SJCRH30 (cell line): Measurements from ENCODE around the gene ZNF143. TPM values are rescaled to one million over a fixed set of nuclear protein-coding genes. Genes with fewer than 3 reads are reported as not detected.

ENCODE experiments used
- DNase-seq, 2 experiments: peaks; one replicate each; pipeline ENCODE4 v3.0.0-alpha.2; 2015 to 2020
- H3K27ac ChIP-seq: fragments of 250-450 bp; sonication (Bioruptor Pico); 2 replicates; pipeline ENCODE4 v1.5.1; 2020; ENCODE audit warnings: mild to moderate bottlenecking, moderate library complexity
- H3K27me3 ChIP-seq: fragments of 250-450 bp; sonication (Bioruptor Pico); 2 replicates; pipeline ENCODE4 v1.5.1; 2020; ENCODE audit warnings: mild to moderate bottlenecking, moderate library complexity
- H3K36me3 ChIP-seq: fragments of 250-450 bp; sonication (Bioruptor Pico); 2 replicates; pipeline ENCODE4 v1.5.1; 2020; ENCODE audit warnings: mild to moderate bottlenecking, moderate library complexity
- H3K4me1 ChIP-seq: fragments of 250-450 bp; sonication (Bioruptor Pico); 2 replicates; pipeline ENCODE4 v1.5.1; 2020; ENCODE audit warnings: mild to moderate bottlenecking, moderate library complexity
- H3K4me3 ChIP-seq: fragments of 250-450 bp; sonication (Bioruptor Pico); 2 replicates; pipeline ENCODE4 v1.5.1; 2020; ENCODE audit warnings: mild to moderate bottlenecking, moderate library complexity
- H3K9me3 ChIP-seq: fragments of 250-450 bp; sonication (Bioruptor Pico); replicated peaks from 2 replicates; pipeline ENCODE4 v1.5.1; 2020; ENCODE audit warnings: mild to moderate bottlenecking, moderate library complexity
- total RNA-seq: library from RNA; depleted of rRNA; stranded (reverse); fragments of >200 nt; shearing (Covaris generic); gene quantifications from 2 replicates; pipeline ENCODE4 v1.2.3, GENCODE V29; 2014; rRNA removed

ZNF143 gene
- total RNA-seq, 1 experiment from 2014 or later: 25.5 TPM

DNA sequence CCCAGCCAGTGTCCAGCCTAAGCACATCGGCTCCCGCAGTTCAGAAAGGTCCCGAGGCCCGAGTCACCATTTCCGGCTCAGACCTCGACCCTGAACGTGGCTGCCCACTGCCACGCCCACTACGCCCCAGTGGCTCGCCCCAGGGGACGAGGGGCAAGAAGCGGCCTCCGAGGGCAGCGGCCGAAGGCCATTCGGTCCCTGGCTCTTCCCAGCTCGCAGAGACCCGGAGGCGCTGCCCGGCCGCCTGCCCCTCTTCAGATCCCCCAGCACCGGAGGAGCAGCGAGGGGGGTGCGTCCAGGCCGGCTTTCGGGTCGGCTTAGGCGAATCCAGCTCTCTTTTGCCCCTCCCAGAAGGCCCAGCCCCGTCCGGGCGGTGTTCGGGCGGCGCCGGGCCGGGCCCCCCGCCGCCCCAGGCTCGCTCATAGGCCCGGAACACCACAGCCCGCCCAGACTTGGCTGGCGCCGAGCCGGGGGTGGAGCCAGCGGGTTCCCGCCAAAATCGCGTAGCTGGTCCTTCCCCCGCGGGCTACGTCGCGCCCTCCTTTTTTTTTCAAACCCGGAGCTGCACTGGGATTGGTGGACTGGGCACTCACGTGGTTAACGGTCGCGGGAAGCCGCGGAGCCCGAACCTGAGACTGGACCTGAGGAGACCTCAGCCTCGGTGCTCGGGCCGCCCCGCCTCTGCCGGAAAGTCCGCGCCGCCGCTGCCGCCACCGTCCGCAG is 112.4 kb downstream of the ZNF143 start, which contains the start of gene WEE1:
TSS of gene WEE1 (plus strand) at position 619 of the 723 bp plus-strand sequence. CDS start 264 bp downstream, outside the sequence.
- Histone ChIP-seq H3K27ac (peak within 1 kb of the TSS; percentile 89), H3K36me3 (peaks cover 31% of the 10 kb centered on the region), H3K4me1 (peaks cover 35% of the 10 kb centered on the region), H3K4me3 (peak within 1 kb of the TSS; percentile 79), H3K9me3 (no peaks in the 10 kb centered on the region), H3K27me3 (no peaks in the 10 kb centered on the region)
- DNase-seq: peak; percentile 99

DNA sequence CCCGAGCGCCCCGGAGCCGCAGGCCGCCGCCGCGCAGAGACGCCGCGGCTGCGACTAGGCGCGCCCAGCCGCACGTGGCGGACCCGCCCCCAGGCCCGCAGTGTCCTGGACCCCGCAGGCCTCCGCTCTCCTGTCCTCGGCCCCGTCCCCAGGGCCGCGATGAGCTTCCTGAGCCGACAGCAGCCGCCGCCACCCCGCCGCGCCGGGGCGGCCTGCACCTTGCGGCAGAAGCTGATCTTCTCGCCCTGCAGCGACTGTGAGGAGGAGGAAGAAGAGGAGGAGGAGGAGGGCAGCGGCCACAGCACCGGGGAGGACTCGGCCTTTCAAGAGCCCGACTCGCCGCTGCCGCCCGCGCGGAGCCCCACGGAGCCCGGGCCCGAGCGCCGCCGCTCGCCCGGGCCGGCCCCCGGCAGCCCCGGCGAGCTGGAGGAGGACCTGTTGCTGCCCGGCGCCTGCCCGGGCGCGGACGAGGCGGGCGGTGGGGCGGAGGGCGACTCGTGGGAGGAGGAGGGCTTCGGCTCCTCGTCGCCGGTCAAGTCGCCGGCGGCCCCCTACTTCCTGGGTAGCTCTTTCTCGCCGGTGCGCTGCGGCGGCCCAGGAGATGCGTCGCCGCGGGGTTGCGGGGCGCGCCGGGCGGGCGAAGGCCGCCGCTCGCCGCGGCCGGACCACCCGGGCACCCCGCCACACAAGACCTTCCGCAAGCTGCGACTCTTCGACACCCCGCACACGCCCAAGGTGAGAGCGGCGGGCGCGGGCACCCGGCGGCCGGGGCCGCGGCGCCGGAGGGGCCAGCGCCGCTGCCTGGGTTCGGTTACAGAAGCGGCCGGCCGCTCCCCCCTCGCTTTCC is 113.2 kb downstream of the ZNF143 start:
- peaks cover 30% of the 10 kb centered on the region for H3K4me1 ChIP-seq
- peaks cover 39% of the 10 kb centered on the region for H3K36me3 ChIP-seq
- H3K4me3 ChIP-seq: peak overlapping the region; percentile 79
- DNase-seq: peak; percentile 40 to 49
- H3K27ac ChIP-seq: peak overlapping the region; percentile 89
- H3K27me3 ChIP-seq: no peaks in the 10 kb centered on the region
- no peaks in the 10 kb centered on the region for H3K9me3 ChIP-seq

DNA sequence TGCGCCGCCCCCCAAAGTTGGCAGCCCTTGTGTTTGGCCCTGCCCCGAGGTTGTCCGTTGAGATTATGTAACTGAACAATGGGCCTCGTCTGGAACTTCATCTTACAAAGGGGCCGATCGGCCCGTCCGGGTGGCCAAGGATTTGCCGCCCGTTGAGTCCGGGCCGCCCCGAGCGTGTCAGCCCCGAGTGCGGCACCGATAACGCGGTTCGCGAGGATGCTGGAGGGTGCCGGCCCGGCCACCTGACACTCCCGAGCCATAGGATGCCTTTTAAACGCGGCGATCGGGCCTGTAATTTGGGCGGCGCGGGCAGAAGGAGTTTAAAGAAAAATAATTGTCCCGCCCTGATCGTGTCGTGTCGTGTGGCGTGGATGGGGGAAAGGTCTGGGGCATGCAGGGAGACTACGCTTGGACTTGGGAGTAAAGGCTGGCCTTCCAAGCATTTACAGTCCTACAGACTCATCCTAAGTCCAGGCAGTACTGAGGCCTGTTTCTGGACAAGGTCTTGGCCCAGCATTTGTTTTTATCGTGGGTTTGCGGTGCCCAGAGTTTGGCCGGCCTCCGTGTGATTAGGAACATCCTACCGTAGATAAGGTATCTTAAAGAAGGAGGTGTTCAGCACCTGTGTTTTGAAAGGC is 113.9 kb downstream of the ZNF143 start:
- Histone ChIP-seq H3K27ac (peak overlapping the region; percentile 57), H3K27me3 (no peaks in the 10 kb centered on the region), H3K9me3 (no peaks in the 10 kb centered on the region), H3K4me3 (peak overlapping the region; percentile 79), H3K4me1 (peaks cover 26% of the 10 kb centered on the region), H3K36me3 (peaks cover 46% of the 10 kb centered on the region)
- peak; percentile 32 to 60 for DNase-seq

DNA sequence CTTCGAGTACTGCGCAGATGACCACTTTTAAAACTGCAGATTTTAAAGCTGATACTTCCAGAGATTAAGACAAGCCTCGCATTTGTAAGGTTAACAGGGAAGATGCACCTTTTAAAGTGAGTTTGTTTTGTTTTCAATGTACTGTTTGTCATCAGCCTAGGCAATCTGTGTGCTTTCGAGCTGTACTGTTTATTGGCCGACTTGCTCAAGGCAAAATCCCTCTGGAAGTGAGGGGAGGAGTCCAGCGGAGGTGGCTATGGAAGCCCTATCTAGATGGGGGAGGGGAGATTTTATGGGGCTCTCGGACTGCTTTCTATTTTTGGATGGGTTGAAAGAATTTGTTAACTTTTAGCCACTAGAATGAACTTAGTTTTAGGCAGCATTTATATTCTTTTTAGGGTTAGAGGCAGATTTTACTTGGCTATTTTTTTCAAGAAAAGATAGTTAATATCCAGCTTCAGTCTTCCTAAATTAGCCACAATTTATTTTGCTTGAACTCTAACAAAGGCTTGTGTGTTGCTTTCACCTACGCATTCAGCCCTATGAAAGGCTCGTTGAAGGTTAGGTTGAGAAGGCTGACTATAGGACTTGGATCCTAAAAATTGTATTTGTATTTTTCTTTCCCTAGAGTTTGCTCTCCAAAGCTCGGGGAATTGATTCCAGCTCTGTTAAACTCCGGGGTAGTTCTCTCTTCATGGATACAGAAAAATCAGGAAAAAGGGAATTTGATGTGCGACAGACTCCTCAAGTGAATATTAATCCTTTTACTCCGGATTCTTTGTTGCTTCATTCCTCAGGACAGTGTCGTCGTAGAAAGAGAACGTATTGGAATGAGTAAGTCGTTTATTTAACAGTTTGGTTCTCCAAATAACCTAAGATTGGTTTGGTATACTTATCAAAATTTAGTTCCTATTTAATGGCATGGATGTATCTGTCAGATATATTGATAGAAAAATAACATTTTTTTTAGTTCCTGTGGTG is 114.7 kb downstream of the ZNF143 start:
- H3K27ac ChIP-seq: peak overlapping the region; percentile 57
- peak; percentile 82 to 87 for DNase-seq
- H3K9me3 ChIP-seq: no peaks in the 10 kb centered on the region
- peaks cover 53% of the 10 kb centered on the region for H3K36me3 ChIP-seq
- H3K27me3 ChIP-seq: no peaks in the 10 kb centered on the region
- peaks cover 24% of the 10 kb centered on the region for H3K4me1 ChIP-seq
- H3K4me3 ChIP-seq: peak overlapping the region; percentile 79

DNA sequence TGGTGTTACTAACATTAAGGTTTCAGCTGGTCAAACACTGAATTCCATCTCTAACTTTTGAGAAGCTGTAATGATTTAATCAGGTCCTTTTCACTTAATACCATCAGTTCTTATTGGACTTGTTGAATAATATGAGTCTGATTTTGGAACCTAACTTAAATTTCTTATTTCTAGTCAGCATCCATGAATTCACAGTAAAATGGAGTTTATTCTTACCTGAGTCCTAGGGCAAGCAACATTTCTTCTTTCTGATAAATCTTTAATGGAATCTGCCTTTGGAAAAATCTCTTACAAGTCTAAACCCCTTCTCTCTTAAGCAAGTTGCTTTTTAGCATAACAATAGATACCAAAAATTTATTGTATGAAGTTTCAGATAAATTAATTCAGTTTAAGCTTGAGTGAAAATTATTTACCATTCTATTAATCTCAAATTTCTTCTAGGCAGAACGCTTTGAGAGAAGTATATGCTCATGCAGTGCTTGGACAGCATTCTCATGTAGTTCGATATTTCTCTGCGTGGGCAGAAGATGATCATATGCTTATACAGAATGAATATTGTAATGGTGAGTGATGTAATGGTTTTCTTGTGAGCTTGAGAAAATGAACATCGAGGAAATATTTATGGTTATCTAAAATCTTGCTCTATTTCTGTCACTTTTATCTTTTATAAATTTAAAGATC is 116.0 kb downstream of the ZNF143 start:
- Histone ChIP-seq H3K36me3 (peaks cover 66% of the 10 kb centered on the region), H3K4me1 (peaks cover 14% of the 10 kb centered on the region), H3K27me3 (no peaks in the 10 kb centered on the region), H3K9me3 (no peaks in the 10 kb centered on the region), H3K27ac (no peak overlapping the region), H3K4me3 (peak overlapping the region; percentile 79)
- no peak for DNase-seq

DNA sequence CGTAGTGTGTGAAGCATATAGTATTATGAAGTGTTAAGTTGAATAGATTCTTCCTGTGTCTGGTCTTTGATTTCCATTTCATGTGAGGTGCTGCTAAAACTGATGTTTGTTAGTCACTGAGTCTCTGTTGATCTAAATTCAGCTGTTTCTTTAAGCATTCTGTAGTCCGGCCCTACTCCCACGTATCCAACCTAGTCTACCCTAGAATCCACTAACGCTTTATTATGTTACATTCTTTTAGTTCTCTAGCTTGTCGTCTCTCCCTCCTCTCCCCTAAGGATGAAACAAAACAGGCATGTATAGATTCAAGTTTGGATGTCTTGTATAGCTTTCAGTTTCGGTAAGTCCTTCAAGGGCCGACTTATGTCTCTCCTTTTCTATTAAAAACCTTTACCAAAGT is 116.7 kb downstream of the ZNF143 start:
- H3K27me3 ChIP-seq: no peaks in the 10 kb centered on the region
- H3K4me1 ChIP-seq: peaks cover 14% of the 10 kb centered on the region
- H3K36me3 ChIP-seq: peaks cover 73% of the 10 kb centered on the region
- H3K9me3 ChIP-seq: no peaks in the 10 kb centered on the region
- no peak overlapping the region for H3K27ac ChIP-seq
- no peak for DNase-seq
- H3K4me3 ChIP-seq: no peak overlapping the region

Other genes with a start within 250 kb of the ZNF143 start
- 105 and 113 TPM in 2 replicates for gene DENND5A, start 195.7 kb upstream of the ZNF143 start, total RNA-seq
- 69.5 and 73.3 TPM in 2 replicates for gene TMEM41B, start 146.4 kb upstream of the ZNF143 start, total RNA-seq
- 188 and 204 TPM in 2 replicates for gene IPO7, start 76.4 kb upstream of the ZNF143 start, total RNA-seq
- gene WEE1, start 112.7 kb downstream of the ZNF143 start, total RNA-seq: 102 and 120 TPM in 2 replicates
- 25.3 and 25.4 TPM in 2 replicates for gene SWAP70, start 203.1 kb downstream of the ZNF143 start, total RNA-seq